LNCAP (cell line): ENCODE measurements around the gene MAP3K7CL.

Source experiments
- TF ChIP-seq, protein P1 (sequence below): fragments of 450-650 bp; IDR thresholded peaks from 2 replicates; pipeline ENCODE4 v1.5.1; 2017; ENCODE audit warnings: mild to moderate bottlenecking

The MAP3K7CL gene

DNA sequence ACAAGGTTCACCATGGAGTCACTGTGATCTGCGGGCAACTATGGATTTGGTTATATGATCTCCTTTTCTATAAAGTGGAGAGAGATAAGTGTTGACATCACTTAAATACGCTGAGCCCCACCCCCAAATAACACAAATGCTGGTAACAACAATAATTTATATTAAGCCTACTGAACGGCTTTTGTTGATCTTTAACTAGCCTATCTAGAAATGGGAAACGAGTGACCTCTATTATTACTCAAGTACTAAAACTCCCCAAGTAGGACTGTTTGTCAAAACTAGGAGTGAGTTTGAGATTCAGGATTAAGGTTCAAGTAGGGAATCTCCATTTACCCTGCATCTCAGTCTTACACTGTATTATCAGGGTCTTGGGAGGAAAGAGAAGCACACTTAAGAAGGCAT is 52.2 kb downstream of the MAP3K7CL start:
- TF ChIP-seq, protein P1, sequence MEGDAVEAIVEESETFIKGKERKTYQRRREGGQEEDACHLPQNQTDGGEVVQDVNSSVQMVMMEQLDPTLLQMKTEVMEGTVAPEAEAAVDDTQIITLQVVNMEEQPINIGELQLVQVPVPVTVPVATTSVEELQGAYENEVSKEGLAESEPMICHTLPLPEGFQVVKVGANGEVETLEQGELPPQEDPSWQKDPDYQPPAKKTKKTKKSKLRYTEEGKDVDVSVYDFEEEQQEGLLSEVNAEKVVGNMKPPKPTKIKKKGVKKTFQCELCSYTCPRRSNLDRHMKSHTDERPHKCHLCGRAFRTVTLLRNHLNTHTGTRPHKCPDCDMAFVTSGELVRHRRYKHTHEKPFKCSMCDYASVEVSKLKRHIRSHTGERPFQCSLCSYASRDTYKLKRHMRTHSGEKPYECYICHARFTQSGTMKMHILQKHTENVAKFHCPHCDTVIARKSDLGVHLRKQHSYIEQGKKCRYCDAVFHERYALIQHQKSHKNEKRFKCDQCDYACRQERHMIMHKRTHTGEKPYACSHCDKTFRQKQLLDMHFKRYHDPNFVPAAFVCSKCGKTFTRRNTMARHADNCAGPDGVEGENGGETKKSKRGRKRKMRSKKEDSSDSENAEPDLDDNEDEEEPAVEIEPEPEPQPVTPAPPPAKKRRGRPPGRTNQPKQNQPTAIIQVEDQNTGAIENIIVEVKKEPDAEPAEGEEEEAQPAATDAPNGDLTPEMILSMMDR: no peak

DNA sequence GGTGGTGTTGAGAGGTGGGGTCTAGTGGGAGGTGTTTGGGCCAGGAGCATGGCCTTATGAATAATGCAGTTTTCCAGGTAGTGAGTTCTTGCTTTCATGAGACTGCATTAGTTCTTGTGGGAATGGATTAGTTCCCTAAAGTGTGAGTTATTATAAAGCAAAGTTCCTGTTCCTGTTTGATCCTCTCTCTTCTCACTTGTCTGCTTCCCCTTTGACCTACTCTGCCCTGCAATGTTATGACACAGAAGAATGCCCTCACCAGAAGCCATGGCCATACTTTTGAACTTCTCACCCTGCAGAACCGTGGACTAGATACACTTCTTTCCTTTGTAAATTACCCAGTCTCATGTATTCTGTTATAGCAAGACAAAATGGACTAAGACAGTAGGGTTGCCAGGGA is 53.6 kb downstream of the MAP3K7CL start:
- TF ChIP-seq, protein P1: no peak

DNA sequence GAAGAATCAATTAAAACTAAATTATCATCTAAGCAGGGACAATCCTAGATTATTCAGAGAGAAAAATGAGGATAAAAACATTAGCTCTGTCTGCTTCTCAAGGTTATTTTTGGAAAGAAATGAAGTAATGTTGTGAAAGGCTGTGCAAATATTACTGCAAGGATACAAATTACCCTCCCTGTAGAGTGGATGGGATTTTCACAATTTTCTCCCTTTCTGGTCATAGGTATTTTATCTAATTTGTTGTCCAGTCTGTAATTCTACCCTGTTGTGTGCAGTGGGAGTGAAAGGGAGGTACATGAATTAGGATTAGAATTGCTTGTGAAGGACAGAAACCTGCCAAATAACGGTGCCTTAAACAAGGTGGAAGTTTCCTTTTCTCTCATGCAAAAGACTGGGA is 54.7 kb downstream of the MAP3K7CL start:
- TF ChIP-seq, protein P1: no peak

DNA sequence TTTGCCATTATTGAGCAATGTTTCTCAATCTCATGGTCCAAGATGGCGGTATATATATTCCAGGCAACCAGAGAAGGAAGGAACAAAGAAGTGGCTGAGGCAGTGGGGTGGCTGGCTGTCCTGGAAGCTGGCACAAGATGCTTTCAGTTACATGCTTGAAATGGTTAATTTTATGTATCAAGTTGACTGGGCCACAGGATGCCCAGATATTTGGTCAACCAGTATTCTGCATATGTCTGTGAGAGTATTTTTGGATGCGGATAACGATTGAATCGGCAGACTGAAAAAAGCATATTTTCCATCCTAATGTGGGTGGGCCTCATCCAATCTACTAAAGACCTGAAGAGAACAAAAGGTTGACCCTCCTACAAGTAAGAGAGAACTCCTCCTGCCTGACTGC is 55.2 kb downstream of the MAP3K7CL start:
- TF ChIP-seq, protein P1: no peak

DNA sequence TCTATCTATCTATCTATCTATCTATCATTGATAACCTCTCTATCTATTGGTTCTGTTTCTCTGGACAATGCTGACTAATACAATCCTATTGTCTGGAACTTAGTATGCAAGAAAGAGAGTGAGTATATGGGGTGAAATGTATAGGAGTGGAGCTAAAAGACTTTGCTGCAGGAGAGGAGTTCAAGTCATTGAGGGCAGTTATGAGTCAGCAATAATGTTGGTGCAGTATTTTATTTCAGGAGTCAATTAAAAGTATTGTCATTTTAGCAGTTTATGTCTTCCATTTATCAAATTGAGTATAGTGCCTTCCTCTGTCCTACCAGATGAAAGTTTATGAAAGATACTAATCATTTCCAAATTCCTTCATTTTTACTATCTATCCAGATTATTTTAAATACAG is 55.8 kb downstream of the MAP3K7CL start:
- TF ChIP-seq, protein P1: no peak

DNA sequence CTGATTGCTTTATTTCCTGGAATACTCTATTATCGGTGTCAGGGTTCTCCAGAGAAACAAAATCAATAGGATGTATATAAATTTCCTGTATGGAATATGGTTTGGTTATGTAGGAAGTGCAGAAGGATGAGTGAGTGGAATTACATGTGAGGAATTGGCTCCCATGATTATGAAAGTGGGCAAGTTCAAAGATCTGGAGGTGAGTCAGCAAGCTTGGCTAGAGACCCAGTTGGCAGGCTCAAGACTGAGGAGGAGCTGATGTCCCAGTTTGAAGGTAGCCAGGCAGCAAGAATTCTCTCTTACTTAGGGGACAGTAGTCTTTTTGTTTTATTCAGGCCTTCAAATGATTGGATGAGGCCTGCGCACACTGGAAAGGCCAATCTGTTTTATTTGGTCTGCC is 57.5 kb downstream of the MAP3K7CL start:
- TF ChIP-seq, protein P1: no peak

DNA sequence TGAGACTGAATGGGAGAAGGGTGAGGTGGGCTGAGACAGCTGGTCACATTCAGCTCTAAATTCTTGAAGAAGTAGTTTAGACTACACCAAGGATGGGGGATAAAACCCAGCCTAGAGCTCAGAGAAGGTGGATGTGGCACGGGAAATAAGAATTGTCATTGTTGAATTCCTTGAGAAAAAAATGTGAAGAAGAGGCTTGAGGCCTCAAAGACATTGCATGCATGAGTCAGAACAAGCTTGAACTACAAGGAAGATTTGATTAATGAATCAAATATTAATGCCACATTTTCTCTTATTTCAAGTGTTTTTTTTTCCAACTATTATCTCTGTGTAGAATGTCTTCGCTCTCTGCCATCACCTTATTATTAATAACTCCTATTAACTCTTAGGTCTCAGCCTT is 58.9 kb downstream of the MAP3K7CL start:
- TF ChIP-seq, protein P1: no peak

DNA sequence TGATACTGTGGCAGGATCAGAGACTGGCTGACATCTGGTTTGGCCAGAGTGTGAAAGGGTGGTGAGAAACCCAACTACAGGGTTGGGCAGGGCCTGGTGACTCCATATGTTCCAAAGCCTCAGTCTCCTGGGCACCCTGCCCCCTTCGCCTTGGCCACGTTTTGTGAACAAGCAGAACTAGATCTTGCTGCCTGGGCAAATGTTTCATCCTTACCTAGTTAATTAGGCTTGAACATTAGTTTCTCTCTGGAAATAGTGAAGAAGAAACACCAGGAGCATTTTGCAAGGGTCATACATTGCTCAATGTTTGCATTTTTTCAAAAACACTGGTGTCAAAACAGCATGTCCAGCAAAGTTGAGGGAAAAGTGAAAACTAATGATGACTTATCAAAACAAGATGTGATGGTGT is 60.5 kb downstream of the MAP3K7CL start:
- TF ChIP-seq, protein P1: no peak
